Endothelial cell of umbilical vein (primary cell): ENCODE data around the gene PDK2. TPM values are rescaled to one million over a fixed set of nuclear protein-coding genes. Genes with fewer than 3 reads are reported as not detected.

ENCODE experiments used
- BruUV-seq: library from RNA; stranded (reverse); fragments of 400-500 nt; replicated peaks from 2 replicates; lab custom pipeline; 2021; lab: Mats Ljungman, UMichigan
- CTCF ChIA-PET: fragments of 300-600, 350-600 bp; sonication (Branson Sonifier 250); formaldehyde crosslinking; loops from one replicate; lab custom pipeline; 2021; ENCODE audit warnings: antibody characterized with exemption, inconsistent platforms; lab: Charles Lee
- POLR2A ChIA-PET: fragments of 300-600, 350-600 bp; sonication (Branson Sonifier 250); formaldehyde crosslinking; loops from one replicate; lab custom pipeline; 2021; ENCODE audit warnings: antibody characterized with exemption, inconsistent platforms; lab: Charles Lee
- DNase-seq: peaks from one replicate; pipeline ENCODE4 v3.0.0-alpha.2; 2011; ENCODE audit warnings: low read depth, low spot score
- FAIRE-seq: peaks from 2 replicates; lab custom pipeline; 2011; peaks lifted over from hg19 to GRCh38; lab: Jason Lieb, UNC
- H2AFZ ChIP-seq: 2 replicates; pipeline ENCODE4 v1.6.0; 2012; ENCODE audit warnings: low read depth, low read length, control low read depth, inconsistent platforms
- H3K27ac ChIP-seq: 2 replicates; pipeline ENCODE4 v1.5.1; 2011; ENCODE audit warnings: low read depth, mild to moderate bottlenecking, control low read depth, low read length, moderate library complexity; ENCODE audit not compliant: insufficient read depth
- H3K27me3 ChIP-seq, 2 experiments: 2 replicates each; pipeline versions ENCODE4 v1.6.0 to v1.6.1; 2011; ENCODE audit warnings: low read length in 2 of 2, mixed read lengths in 1 of 2; ENCODE audit not compliant: control insufficient read depth in 2 of 2, insufficient read depth in 2 of 2
- H3K36me3 ChIP-seq, 2 experiments: 2 replicates in 1 of 2; 3 replicates in 1 of 2; pipeline ENCODE4 v1.5.1; 2011; ENCODE audit warnings: low read length in 2 of 2, mild to moderate bottlenecking in 1 of 2, moderate library complexity in 1 of 2; ENCODE audit not compliant: control insufficient read depth in 2 of 2, insufficient read depth in 2 of 2; ENCODE audit errors: extremely low read depth in 1 of 2
- H3K4me1 ChIP-seq: 3 replicates; pipeline ENCODE4 v1.5.1; 2011; ENCODE audit warnings: mild to moderate bottlenecking, low read length; ENCODE audit not compliant: control insufficient read depth, insufficient read depth; ENCODE audit errors: extremely low read depth
- H3K4me2 ChIP-seq: 2 replicates; pipeline ENCODE4 v1.6.1; 2011; ENCODE audit warnings: low read length, control low read depth, mixed read lengths; ENCODE audit not compliant: insufficient read depth
- H3K4me3 ChIP-seq, 3 experiments: fragments of 200-600 bp in 1 of 3; sonication (generic), shearing (Covaris generic) in 1 of 3; replicated peaks in 1 of 3; 2 replicates each; pipeline ENCODE4 v1.5.1; 2011 to 2016; ENCODE audit warnings: control low read depth in 3 of 3, low read length in 3 of 3, mild to moderate bottlenecking in 2 of 3, inconsistent platforms in 1 of 3, low read depth in 1 of 3, moderate library complexity in 1 of 3; ENCODE audit not compliant: insufficient read depth in 1 of 3
- H3K79me2 ChIP-seq: 2 replicates; pipeline ENCODE4 v1.6.0; 2012; ENCODE audit warnings: low read length, inconsistent platforms; ENCODE audit not compliant: control insufficient read depth, insufficient read depth
- H3K9ac ChIP-seq: replicated peaks from 2 replicates; pipeline ENCODE3; 2011; ENCODE audit warnings: low read length, control low read depth; ENCODE audit not compliant: insufficient read depth; ENCODE audit errors: extremely low read depth
- H3K9me1 ChIP-seq: replicated peaks from 3 replicates; pipeline ENCODE4 v1.6.0; 2011; ENCODE audit warnings: mild to moderate bottlenecking, low read length; ENCODE audit not compliant: control insufficient read depth, insufficient read depth; ENCODE audit errors: extremely low read depth
- H3K9me3 ChIP-seq: replicated peaks from 2 replicates; pipeline ENCODE4 v1.5.1; 2012; ENCODE audit warnings: low read length, inconsistent platforms; ENCODE audit not compliant: control insufficient read depth, insufficient read depth
- H4K20me1 ChIP-seq: replicated peaks from 2 replicates; pipeline ENCODE3; 2011; ENCODE audit warnings: mild to moderate bottlenecking, low read length; ENCODE audit not compliant: control insufficient read depth, insufficient read depth; ENCODE audit errors: extremely low read depth
- CTCF ChIP-seq, 2 donors: IDR thresholded peaks; 1 replicate in 1 of 2; 2 replicates in 1 of 2; pipeline ENCODE4 v1.5.1; 2011; ENCODE audit warnings: low read length in 2 of 2, mild to moderate bottlenecking in 2 of 2, moderate library complexity in 2 of 2, control low read depth in 1 of 2, inconsistent platforms in 1 of 2, low read depth in 1 of 2; ENCODE audit not compliant: insufficient read depth in 1 of 2; ENCODE audit errors: extremely low read depth in 1 of 2
- EZH2 ChIP-seq: IDR thresholded peaks from 2 replicates; pipeline ENCODE4 v1.6.1; 2012; ENCODE audit warnings: borderline replicate concordance, low read depth, mild to moderate bottlenecking, moderate library complexity, low read length, inconsistent platforms; ENCODE audit not compliant: severe bottlenecking
- FOS ChIP-seq: IDR thresholded peaks from 2 replicates; pipeline ENCODE4 v1.6.1; 2011; ENCODE audit warnings: mild to moderate bottlenecking, low read length, moderate library complexity, borderline replicate concordance; ENCODE audit not compliant: insufficient read depth
- GATA2 ChIP-seq: IDR thresholded peaks from 2 replicates; pipeline ENCODE4 v1.7.0; 2011; ENCODE audit warnings: low read depth, mild to moderate bottlenecking, moderate library complexity, mixed read lengths, low read length; ENCODE audit not compliant: insufficient read length, insufficient read depth
- JUN ChIP-seq: IDR thresholded peaks from 2 replicates; pipeline ENCODE4 v1.6.1; 2011; ENCODE audit warnings: borderline replicate concordance, low read depth; ENCODE audit not compliant: insufficient read length, insufficient read depth
- MYC ChIP-seq: IDR thresholded peaks from one replicate; pipeline ENCODE4 v1.6.1; 2011; ENCODE audit warnings: mild to moderate bottlenecking, low read depth, low read length
- POLR2A ChIP-seq: IDR thresholded peaks from 2 replicates; pipeline ENCODE4 v1.6.1; 2012; ENCODE audit warnings: low read depth, mild to moderate bottlenecking, control low read depth, low read length
- POLR2AphosphoS5 ChIP-seq: IDR thresholded peaks from 2 replicates; pipeline ENCODE4 v1.6.1; 2012; ENCODE audit warnings: low read depth, mild to moderate bottlenecking, control low read depth, low read length, moderate library complexity; ENCODE audit not compliant: insufficient read depth
- dilution Hi-C: fragments of 300-500 bp; cut with MboI; formaldehyde crosslinking; loops from one replicate; pipeline ENCODE4 v1.15.0; 2019; ENCODE audit warnings: low sequenced_read_pairs; ENCODE audit not compliant: extremely low pct_ligation_motif_present
- intact Hi-C: fragments of 100-400 bp; cut with micrococcal nuclease; formaldehyde crosslinking; loops from one replicate; pipeline ENCODE4 v1.10.0; 2022
- polyA plus RNA-seq, 4 experiments: library from polyadenylated mRNA; depleted of rRNA in 3 of 4; stranded (reverse) in 3 of 4; unstranded in 1 of 4; fragments of >200 nt; gene quantifications; 2 replicates each; pipeline versions ENCODE4 v1.2.1 to v1.2.3, GENCODE V29; 2011 to 2012; ENCODE audit warnings: missing spikeins in 1 of 4
- total RNA-seq: library from RNA; stranded (reverse); gene quantifications from 2 replicates; pipeline ENCODE4 v1.2.3, GENCODE V29; 2021
- TF ChIP-seq, protein P1 (sequence below): IDR thresholded peaks from 2 replicates; pipeline ENCODE4 v1.6.1; 2011; ENCODE audit not compliant: insufficient read depth, insufficient read length

The PDK2 gene
- total and polyA plus RNA-seq, 2 donors (not counting 3 experiments of a cell fraction or from before 2014, with no cell fraction given): 21.3 to 114 TPM

DNA sequence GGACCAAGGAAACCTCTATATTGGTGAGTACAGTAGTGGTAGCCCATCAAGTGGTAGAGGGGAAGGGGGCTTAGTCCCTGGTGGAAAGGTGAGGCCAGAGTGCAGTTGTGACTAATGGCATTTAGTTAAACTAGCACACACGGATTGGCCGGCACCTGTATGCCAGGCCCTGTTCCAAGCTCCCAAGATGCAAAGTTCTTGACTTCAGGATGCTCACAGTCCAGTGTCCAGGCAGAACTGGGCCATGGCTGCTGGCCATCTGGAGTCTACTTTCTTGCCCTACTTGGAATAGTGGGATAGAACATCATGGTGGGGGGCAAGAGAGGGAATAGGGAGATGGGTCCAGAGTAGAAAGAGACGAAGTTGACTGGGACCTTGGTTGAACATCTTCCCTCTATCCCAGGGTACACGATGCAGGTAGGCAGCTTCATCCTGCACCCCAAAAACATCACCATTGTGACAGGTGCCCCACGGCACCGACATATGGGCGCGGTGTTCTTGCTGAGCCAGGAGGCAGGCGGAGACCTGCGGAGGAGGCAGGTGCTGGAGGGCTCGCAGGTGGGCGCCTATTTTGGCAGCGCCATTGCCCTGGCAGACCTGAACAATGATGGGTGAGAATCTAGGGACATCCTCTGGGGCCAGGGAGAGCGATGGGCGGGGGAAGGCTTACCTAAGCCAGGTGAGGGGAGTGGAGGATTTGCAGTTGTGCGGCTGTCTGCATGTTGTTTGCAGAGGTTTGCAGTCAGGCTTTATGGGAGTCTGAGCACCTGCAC is 24.1 kb upstream of the PDK2 start:
- ChIA-PET CTCF (interaction anchor here (0.8 to 1.1 kb wide), 4 partner anchors 9 to 23 kb away, joined by 3 to 6 read pairs (median 3); no protein-coding TSS in a partner anchor), POLR2A (no interaction called here)
- Histone ChIP-seq H3K9me3 (no peaks in the 10 kb centered on the region), H3K4me1 (no peaks in the 10 kb centered on the region), H4K20me1 (no peaks in the 10 kb centered on the region), H3K9me1 (no peaks in the 10 kb centered on the region), H3K79me2 (peaks cover 7% of the 10 kb centered on the region), H3K4me2 (no peak overlapping the region), H3K27ac (no peak overlapping the region), H3K9ac (no peak overlapping the region), H3K4me3 (no peak overlapping the region), H3K36me3 (peaks cover 11 to 32% of the 10 kb centered on the region in 2 experiments), H2AFZ (no peak overlapping the region), H3K27me3 (no peaks in the 10 kb centered on the region)
- intact Hi-C loops (no loop called here), dilution Hi-C loops (no loop called here)
- no peak for DNase-seq
- FAIRE-seq: no peak
- no peak for TF ChIP-seq JUN
- TF ChIP-seq EZH2: no peak
- TF ChIP-seq POLR2A: no peak
- TF ChIP-seq CTCF (IDR thresholded peaks at IDR 0.05; ENCODE audit: extremely low read depth in 1 of 2, insufficient read depth in 1 of 2, low read depth in 1 of 2, low read length in 2 of 2): no peak
- TF ChIP-seq FOS: no peak
- TF ChIP-seq, protein P1, sequence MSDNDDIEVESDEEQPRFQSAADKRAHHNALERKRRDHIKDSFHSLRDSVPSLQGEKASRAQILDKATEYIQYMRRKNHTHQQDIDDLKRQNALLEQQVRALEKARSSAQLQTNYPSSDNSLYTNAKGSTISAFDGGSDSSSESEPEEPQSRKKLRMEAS: no peak
- no peak for TF ChIP-seq MYC
- no peak for TF ChIP-seq GATA2
- TF ChIP-seq POLR2AphosphoS5: no peak
- BruUV-seq: no TSS peak
